K562 (cell line): ENCODE measurements around the gene LUC7L. TPM values are rescaled to one million over a fixed set of nuclear protein-coding genes. Genes with fewer than 3 reads are reported as not detected.
"Not testable (repeated sequence)": the region's sequence is repeated elsewhere in the genome, so short reads cannot be mapped to it uniquely, and the experiment has no call there.

Source experiments
- ATAC-seq: fragments of 200-7000 bp; cut with Tn5 transposase; 3 replicates; pipeline ENCODE4 v1.9.1; 2020; ENCODE audit warnings: moderate library complexity
- BruUV-seq: library from RNA; stranded (reverse); fragments of 400-500 nt; replicated peaks from 2 replicates; lab custom pipeline; 2021; lab: Mats Ljungman, UMichigan
- CTCF ChIA-PET: fragments of 300-600 bp; formaldehyde crosslinking; extraction: SDS; loops from one replicate; lab custom pipeline; 2021; ENCODE audit warnings: low intra/inter-chr PET ratio; lab: Yijun Ruan, JAX
- POLR2A ChIA-PET: fragments of 300-600, 350-650 bp; sonication (Branson Sonifier 250); formaldehyde crosslinking; extraction: SDS; loops from one replicate; lab custom pipeline; 2021; ENCODE audit warnings: antibody characterized with exemption, inconsistent platforms; lab: Yijun Ruan, JAX
- DNase-seq, 4 experiments: peaks; one replicate each; pipeline versions ENCODE4 v3.0.0 to v3.0.0-alpha.2; 2011 to 2018; ENCODE audit warnings: low spot score in 3 of 4, mixed read lengths in 3 of 4; ENCODE audit errors: extremely low read depth in 1 of 4
- FAIRE-seq: peaks from 2 replicates; lab custom pipeline; 2011; peaks lifted over from hg19 to GRCh38; lab: Jason Lieb, UNC
- H2AFZ ChIP-seq: 2 replicates; pipeline ENCODE4 v1.6.0; 2011; ENCODE audit warnings: low read depth, low read length, control low read depth, inconsistent platforms
- H3K27ac ChIP-seq: fragments of 200-600 bp; 3 replicates; pipeline ENCODE4 v1.8.0; 2011; ENCODE audit warnings: low read depth, mild to moderate bottlenecking, control low read depth, inconsistent platforms, low read length, moderate library complexity, mixed read lengths; ENCODE audit errors: extremely low read depth
- H3K27me3 ChIP-seq, 2 experiments: fragments of 300-600 bp in 1 of 2; 2 replicates in 1 of 2; 3 replicates in 1 of 2; pipeline versions ENCODE4 v1.6.0 to v1.8.0; 2011; ENCODE audit warnings: inconsistent platforms in 2 of 2, low read length in 2 of 2, mild to moderate bottlenecking in 1 of 2, mixed read lengths in 1 of 2, moderate library complexity in 1 of 2; ENCODE audit not compliant: control insufficient read depth in 2 of 2, insufficient read depth in 2 of 2
- H3K36me3 ChIP-seq: fragments of 300-600 bp; 3 replicates; pipeline ENCODE4 v1.8.0; 2011; ENCODE audit warnings: mild to moderate bottlenecking, low read length, inconsistent platforms; ENCODE audit not compliant: control insufficient read depth, insufficient read depth
- H3K4me1 ChIP-seq, 2 experiments: fragments of 200-600 bp in 1 of 2; replicated peaks in 1 of 2; 2 replicates in 1 of 2; 3 replicates in 1 of 2; pipeline versions ENCODE4 v1.5.1 to v1.8.0; 2011; ENCODE audit warnings: inconsistent platforms in 2 of 2, low read length in 2 of 2, mild to moderate bottlenecking in 1 of 2, mixed read lengths in 1 of 2, moderate library complexity in 1 of 2; ENCODE audit not compliant: control insufficient read depth in 2 of 2, insufficient read depth in 2 of 2
- H3K4me2 ChIP-seq: 2 replicates; pipeline ENCODE4 v1.6.1; 2011; ENCODE audit warnings: low read length, control low read depth, inconsistent platforms, mixed read lengths; ENCODE audit not compliant: insufficient read depth
- H3K4me3 ChIP-seq: fragments of 200-600 bp; sonication (generic), shearing (Covaris generic); 2 replicates; pipeline ENCODE4 v1.5.1; 2016; ENCODE audit warnings: control low read depth, inconsistent platforms
- H3K79me2 ChIP-seq: fragments of 200-600 bp; 3 replicates; pipeline ENCODE4 v1.8.0; 2011; ENCODE audit warnings: low read length, inconsistent platforms; ENCODE audit not compliant: control insufficient read depth, insufficient read depth
- H3K9ac ChIP-seq, 2 experiments: 2 replicates each; pipeline versions ENCODE4 v1.6.0 to v1.6.1; 2011; ENCODE audit warnings: low read depth in 2 of 2, low read length in 2 of 2, control low read depth in 1 of 2, inconsistent platforms in 1 of 2, mild to moderate bottlenecking in 1 of 2, mixed read lengths in 1 of 2; ENCODE audit not compliant: insufficient read depth in 1 of 2
- H3K9me1 ChIP-seq: one replicate; pipeline ENCODE4 v1.6.0; 2011; ENCODE audit warnings: inconsistent platforms, mild to moderate bottlenecking, low read length, moderate library complexity; ENCODE audit not compliant: control insufficient read depth, insufficient read depth
- H3K9me3 ChIP-seq: replicated peaks from 2 replicates; pipeline ENCODE4 v1.5.1; 2011; ENCODE audit warnings: low read depth, low read length, inconsistent platforms; ENCODE audit not compliant: control insufficient read depth, insufficient read depth
- H4K20me1 ChIP-seq: replicated peaks from 2 replicates; pipeline ENCODE4 v1.6.1; 2011; ENCODE audit warnings: low read length, inconsistent platforms, mixed read lengths; ENCODE audit not compliant: control insufficient read depth, insufficient read depth
- FUS ChIP-seq: fragments of 200-400 bp; formaldehyde crosslinking; optimal IDR thresholded peaks from 2 replicates; pipeline ENCODE3; 2017; ENCODE audit warnings: low read depth, low read length
- HNRNPL ChIP-seq: fragments of 200-400 bp; formaldehyde crosslinking; IDR thresholded peaks from 2 replicates; pipeline ENCODE4 v1.6.1; 2017; ENCODE audit warnings: low read depth, mild to moderate bottlenecking, low read length
- RAD51 ChIP-seq: fragments of 450-650 bp; IDR thresholded peaks from 2 replicates; pipeline ENCODE4 v1.7.1; 2016; ENCODE audit warnings: low read depth, mild to moderate bottlenecking, borderline replicate concordance
- RBFOX2 ChIP-seq: fragments of 200-400 bp; formaldehyde crosslinking; IDR thresholded peaks from 2 replicates; pipeline ENCODE4 v1.6.1; 2017; ENCODE audit warnings: low read depth, mild to moderate bottlenecking, low read length, moderate library complexity
- SIRT6 ChIP-seq: IDR thresholded peaks from one replicate; pipeline ENCODE4 v1.6.1; 2012; ENCODE audit warnings: low read depth, mild to moderate bottlenecking, control low read depth, inconsistent platforms, low read length, moderate library complexity
- WGBS: fragments of 100-300 bp; shearing (Covaris generic); methylation state at CpG from one replicate; pipeline ENCODE4 v1.1.6; 2016; ENCODE audit warnings: low coverage, mixed read lengths; ENCODE audit not compliant: insufficient coverage; ENCODE audit errors: missing lambda C conversion rate; 5-methylcytosine and 5-hydroxymethylcytosine counted together
- in situ Hi-C: fragments of 300-500 bp; cut with MboI; formaldehyde crosslinking; loops from 4 replicates; pipeline ENCODE4 v1.15.0; 2018; ENCODE audit warnings: inconsistent platforms, mixed read lengths
- intact Hi-C: fragments of 100-400 bp; cut with micrococcal nuclease; formaldehyde crosslinking; loops from 2 replicates; pipeline ENCODE4 v1.14.2; 2022
- polyA plus RNA-seq, 8 experiments: library from polyadenylated mRNA; depleted of rRNA in 4 of 8; stranded (reverse) in 5 of 8; unstranded in 3 of 8; fragments of >200 nt; fragmentation: Nextera tagmentation in 2 of 8; fragmentation: Illumina TruSeq in 1 of 8; extraction: Ambion mirVana in 2 of 8; extraction: Trizol in 1 of 8; gene quantifications; 2 replicates each; pipeline versions ENCODE4 v1.2.1 to v1.2.3, GENCODE V29; 2011 to 2014; ENCODE audit warnings: inconsistent platforms in 1 of 8, missing spikeins in 1 of 8
- total RNA-seq, 7 experiments: library from RNA; depleted of rRNA in 6 of 7; stranded (reverse); fragments of >200 nt in 6 of 7; fragmentation: Illumina TruSeq in 2 of 7; extraction: Trizol in 2 of 7; gene quantifications; 2 replicates each; pipeline versions ENCODE4 v1.2.1 to v1.2.3, GENCODE V29; 2011 to 2021; ENCODE audit warnings: low replicate concordance in 1 of 7

LUC7L gene
- total and polyA plus RNA-seq, 9 of the 15 experiments (the other 6 are each of a cell fraction or from before 2014, with no cell fraction given) = 1.7 to 93.3 (median 59.5) TPM

- TF ChIP-seq SIRT6 (no peak), FUS (no peak), RAD51 (no peak)
These were observed 68.5 kb downstream of the LUC7L start (continued) for GRCh38 chr16:160691-161190.

- H3K9me1 ChIP-seq, DNase-seq, H3K4me2 ChIP-seq, CTCF ChIA-PET, H3K79me2 ChIP-seq, H3K27ac ChIP-seq, H3K4me3 ChIP-seq, H3K36me3 ChIP-seq, H3K9me3 ChIP-seq, intact Hi-C loops, BruUV-seq, FAIRE-seq, H2AFZ ChIP-seq, H4K20me1 ChIP-seq, H3K27me3 ChIP-seq, ATAC-seq, in situ Hi-C loops, H3K9ac ChIP-seq: not testable (repeated sequence)
- WGBS = 21% methylated on average over 15 of the region's 20 CpGs
- TF ChIP-seq RBFOX2 (0 out of 2 replicates have a peak, but pooled peaks have one; percentile 14), HNRNPL (peak; percentile 57; the same call in 1 of the 2 replicates)
- peaks cover 0 to 39% of the 10 kb centered on the region in 2 experiments; a peak in 4 of 5 replicates for H3K4me1 ChIP-seq
- POLR2A ChIA-PET = interaction anchor here (0.6 kb wide), 1 partner anchor 12 kb away, joined by 3 read pairs; no protein-coding TSS in a partner anchor
These were observed 69.0 kb downstream of the LUC7L start for GRCh38 chr16:160242-160641.
